NT2/D1 (cell line): ENCODE measurements around the gene ERMARD.

Experiments
- SUZ12 ChIP-seq: IDR thresholded peaks from 2 replicates; pipeline ENCODE4 v1.6.1; 2011; ENCODE audit not compliant: insufficient read length, insufficient read depth; ENCODE audit errors: extremely low read depth
- YY1 ChIP-seq: IDR thresholded peaks from 2 replicates; pipeline ENCODE4 v1.6.1; 2011; ENCODE audit not compliant: insufficient read length, insufficient read depth
- ZNF274 ChIP-seq: IDR thresholded peaks from 2 replicates; pipeline ENCODE4 v1.6.1; 2011; ENCODE audit warnings: mild to moderate bottlenecking, low read depth, low read length

DNA sequence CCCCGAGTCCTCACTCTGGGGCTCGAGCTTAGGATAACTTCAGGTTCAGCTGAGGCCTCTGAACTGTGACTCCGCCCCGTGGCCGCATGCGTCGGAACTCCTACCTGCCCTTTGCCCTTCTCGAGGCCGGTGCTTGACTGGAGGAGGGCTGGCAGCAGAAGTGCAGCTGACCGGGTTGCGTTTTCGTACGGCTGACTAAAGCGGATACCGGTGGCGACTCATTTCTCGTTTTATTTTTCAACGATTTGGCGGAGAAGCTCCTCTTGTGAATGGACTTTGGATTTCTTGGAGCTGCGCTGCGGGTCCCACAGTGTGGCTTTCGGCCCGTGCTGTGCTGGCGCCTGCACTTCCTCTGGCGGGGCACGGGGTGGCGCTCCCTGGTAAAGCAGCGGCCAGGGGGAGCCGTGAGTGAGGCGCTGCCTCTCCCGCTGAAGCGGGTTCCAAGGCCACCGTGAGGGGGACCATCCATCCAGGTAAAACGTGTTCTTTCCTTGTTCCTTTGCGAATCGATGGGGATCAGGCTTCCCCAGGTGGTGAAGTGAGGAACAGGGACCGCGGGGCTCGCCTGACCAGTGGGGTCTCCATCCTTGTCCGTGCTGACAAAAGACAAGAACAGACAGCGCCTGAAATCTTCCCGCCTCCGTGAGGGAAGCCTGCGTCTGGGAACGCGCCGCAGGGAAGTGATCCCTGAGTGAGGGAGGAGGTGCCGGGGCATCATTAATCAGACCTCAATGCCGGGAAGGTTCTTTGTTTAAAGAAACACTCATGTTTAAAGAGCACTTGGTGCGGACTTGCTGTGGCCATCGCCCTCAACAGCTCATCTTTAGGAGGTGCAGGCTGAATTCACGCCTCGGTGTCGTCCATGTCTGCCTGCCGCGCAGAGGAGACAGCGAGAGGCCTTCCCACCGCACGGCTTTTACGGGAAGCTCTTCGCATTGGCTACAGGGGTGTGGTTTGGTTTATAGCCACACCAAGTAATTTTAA is 38.8 kb downstream of the ERMARD start:
- TF ChIP-seq YY1 (no peak), ZNF274 (no peak), SUZ12 (no peak)
